GM19438 (cell line): ENCODE data around the gene JAG2.

Source experiments
- ATAC-seq: cut with Tn5 transposase; IDR thresholded peaks from one replicate; pipeline ENCODE4 v1.9.1; 2021; ENCODE audit warnings: low read depth; ENCODE audit not compliant: unreplicated experiment

Gene JAG2

GRCh38 chr14:105096206-105096875 is 72.2 kb downstream of the JAG2 start:
- no peak for ATAC-seq

- no peak for ATAC-seq
Measured at GRCh38 chr14:105095236-105095805, 73.3 kb downstream of the JAG2 start.

GRCh38 chr14:105094193-105094907 is 74.2 kb downstream of the JAG2 start:
- ATAC-seq = no peak

- ATAC-seq = no peak
Measured at GRCh38 chr14:105093431-105094192, 75.0 kb downstream of the JAG2 start.

- ATAC-seq = no peak
Measured at GRCh38 chr14:105093038-105093430, 75.5 kb downstream of the JAG2 start.

DNA sequence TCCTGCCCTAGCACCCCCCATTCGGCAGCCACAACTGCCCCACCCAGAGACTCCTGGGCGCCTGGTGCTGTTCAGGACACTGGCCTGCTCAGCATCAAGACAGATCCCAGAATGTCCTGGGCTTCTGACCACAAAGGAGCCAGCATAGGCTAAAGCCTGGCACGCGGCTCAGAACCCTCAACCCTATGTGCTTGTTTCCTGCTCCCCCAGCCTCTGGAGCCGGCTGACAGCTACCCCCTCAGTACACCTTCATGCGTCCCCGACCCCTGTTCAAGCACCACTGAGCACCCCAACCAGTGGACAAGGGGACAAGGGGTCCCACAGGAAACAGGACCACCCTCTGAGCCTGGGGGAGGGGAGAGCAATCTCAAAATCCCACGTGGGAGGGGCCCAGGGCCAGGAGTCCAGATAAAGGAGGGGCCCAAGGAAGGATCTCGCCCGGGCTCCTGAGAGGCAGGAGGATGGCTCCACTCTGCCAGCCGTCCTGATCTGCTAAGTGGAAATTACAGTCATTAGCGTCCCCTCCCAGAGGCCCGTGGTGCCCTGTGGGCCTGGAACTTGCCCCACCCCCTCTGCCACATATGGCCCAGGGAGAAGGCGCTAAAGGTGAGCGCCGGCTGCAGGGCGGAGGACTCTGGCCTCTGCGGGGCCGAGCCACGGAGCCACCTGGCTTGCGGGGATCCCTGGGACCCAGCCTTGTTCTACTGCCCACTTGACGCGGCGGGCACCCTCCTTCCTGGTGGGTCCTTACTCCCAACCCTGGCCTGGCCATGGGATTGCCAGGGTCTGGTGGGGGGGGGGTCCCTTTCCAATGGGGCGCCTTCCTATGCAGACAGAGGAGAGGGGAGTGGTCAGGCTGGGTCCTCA is 76.2 kb downstream of the JAG2 start:
- ATAC-seq = no peak

DNA sequence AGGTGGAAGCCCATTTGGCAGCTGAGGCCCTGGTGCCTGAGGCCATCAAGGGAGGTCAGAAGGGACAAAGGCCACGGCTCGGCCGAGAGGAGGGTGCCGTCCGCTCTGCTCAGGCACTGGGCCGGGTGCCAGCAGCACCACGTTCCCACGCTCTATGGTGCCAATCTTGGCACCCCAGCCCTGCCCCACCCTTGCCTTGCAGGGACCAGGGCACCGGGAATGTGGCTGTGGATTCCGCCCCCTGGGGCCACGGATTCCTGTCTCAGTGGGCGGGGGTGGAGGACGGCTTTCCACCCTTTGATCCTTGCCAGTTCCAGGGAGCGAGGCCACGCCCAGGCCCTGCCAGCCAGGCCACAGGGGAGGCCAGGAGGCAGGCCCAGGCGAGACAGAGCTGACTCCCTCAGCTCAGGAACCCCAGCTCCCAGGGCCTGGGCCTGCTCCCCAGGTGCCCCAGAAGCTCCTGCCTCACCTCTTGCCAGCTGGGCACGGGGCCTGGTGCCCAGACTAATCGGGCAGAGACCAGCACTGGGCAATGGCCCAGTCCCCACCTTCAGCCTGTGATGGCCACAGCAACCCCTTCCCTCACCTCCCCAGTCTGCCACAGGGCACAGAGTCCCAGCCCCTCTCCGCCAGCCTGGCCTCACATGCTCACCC is 76.9 kb downstream of the JAG2 start:
- ATAC-seq = no peak

DNA sequence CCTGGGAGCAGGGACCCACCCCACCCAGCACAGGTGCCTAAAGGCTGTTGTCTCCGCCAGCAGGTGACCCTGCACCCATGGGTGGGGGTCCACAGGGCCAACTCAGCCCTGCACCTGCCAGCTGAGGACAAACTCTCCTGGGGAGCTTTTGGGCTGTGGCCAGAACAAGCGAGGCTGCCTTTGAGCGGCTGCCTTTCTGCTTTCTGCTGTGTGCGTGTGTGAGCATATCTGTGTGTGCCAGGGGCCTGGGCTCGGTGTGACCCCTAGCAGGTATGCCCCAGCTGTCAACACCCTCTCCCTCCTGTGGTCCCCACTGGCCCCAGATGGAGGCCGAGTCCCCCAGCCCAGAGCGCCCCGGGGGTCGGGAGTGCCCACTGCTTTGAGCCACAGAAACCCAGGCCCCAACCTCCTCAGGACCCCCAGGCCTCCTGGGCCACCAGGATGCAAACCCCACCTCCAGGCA is 77.5 kb downstream of the JAG2 start:
- ATAC-seq = no peak
